AG04449 (cell line): ENCODE measurements around the gene CORO2B.

Source experiments
- CTCF ChIA-PET: fragments of 350-600 bp; formaldehyde crosslinking; extraction: SDS; loops from one replicate; lab custom pipeline; 2021; ENCODE audit warnings: antibody characterized with exemption; lab: Yijun Ruan, JAX
- POLR2A ChIA-PET: fragments of 400-600, 350-600 bp; formaldehyde crosslinking; extraction: SDS; loops from one replicate; lab custom pipeline; 2020; ENCODE audit warnings: antibody characterized with exemption, inconsistent platforms; lab: Yijun Ruan, JAX
- DNase-seq: peaks from one replicate; pipeline ENCODE4 v3.0.0-alpha.2; 2010; ENCODE audit warnings: low read depth, low spot score
- H3K4me3 ChIP-seq: 2 replicates; pipeline ENCODE4 v1.5.1; 2011; ENCODE audit warnings: low read depth, mild to moderate bottlenecking, control low read depth, low read length
- CTCF ChIP-seq: IDR thresholded peaks from one replicate; pipeline ENCODE4 v1.5.1; 2011; ENCODE audit warnings: mild to moderate bottlenecking, moderate library complexity, low read length, control low read depth, inconsistent platforms; ENCODE audit not compliant: insufficient read depth; ENCODE audit errors: missing control alignments

The CORO2B gene

DNA sequence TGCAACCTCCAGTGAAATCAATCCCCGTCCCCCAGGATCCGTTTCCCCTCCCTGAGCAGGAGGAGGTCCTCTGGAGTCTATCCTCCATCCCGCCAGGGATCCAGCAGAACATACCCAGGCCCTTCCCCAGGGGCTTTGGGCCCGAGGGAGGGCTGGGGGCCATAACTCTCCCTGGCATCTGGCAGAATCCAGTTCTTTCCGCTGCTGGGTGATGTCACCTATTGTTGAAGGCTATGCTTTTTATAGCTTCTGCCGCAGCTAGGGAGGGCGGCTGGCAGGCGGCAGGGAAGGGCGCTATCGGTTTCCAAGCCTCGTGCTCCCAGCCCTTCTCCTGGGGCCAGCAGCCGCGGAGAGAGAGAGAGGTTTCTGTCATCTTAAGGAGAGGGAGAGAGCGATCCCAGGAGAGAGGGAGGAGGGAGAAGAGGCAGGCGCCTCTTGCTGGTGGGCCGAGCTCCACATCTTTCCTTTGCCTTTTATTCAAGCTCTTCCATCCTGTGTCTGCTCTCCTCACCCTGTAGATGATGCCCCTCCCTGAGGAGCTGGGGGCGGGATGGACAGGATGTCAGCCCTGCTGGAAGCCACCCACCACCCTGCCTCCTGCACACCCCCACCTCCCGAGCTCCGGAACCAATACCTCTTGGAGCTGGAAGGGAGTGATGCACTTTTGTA lies 121.8 kb downstream of the CORO2B start:
- POLR2A ChIA-PET, result interaction anchor here (0.7 kb wide), 1 partner anchor 9 kb away, joined by 3 read pairs; no protein-coding TSS in a partner anchor
- peak overlapping the region; percentile 30 for H3K4me3 ChIP-seq
- CTCF ChIA-PET, result interaction anchor here (0.8 to 2.8 kb wide), 5 partner anchors 26 to 394 kb away, joined by 3 to 13 read pairs (median 5); no protein-coding TSS in a partner anchor
- DNase-seq, result no peak
- no peak for TF ChIP-seq CTCF

DNA sequence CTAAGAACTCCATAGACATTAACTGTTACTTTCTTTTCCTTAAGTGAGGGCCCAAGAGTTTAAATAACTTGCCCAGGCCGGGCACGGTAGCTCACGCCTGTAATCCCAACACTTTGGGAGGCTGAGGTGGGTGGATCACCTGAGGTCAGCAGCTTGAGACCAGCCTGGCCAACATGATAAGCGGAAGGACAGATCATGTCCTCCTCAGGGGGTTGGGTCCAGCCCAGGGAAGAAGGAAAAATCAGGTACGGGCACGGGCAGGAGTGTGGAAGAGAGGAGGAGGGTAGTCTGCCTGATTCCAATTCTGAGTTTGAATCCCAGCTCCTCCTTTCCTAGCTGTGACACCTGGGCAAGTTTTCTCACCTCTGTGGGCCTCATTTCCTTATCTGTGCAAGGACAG lies 123.1 kb downstream of the CORO2B start:
- TF ChIP-seq CTCF, result no peak
- no peak for DNase-seq
- ChIA-PET POLR2A (no interaction called here), CTCF (interaction anchor here (0.7 to 2.8 kb wide), 4 partner anchors 12 to 174 kb away, joined by 3 to 13 read pairs (median 6); no protein-coding TSS in a partner anchor)
- H3K4me3 ChIP-seq, result no peak overlapping the region

- no peak for DNase-seq
- no peak for TF ChIP-seq CTCF
- CTCF ChIA-PET, result interaction anchor here (0.8 to 1.7 kb wide), 6 partner anchors 21 to 171 kb away, joined by 3 to 5 read pairs (median 4); no protein-coding TSS in a partner anchor
- no peak overlapping the region for H3K4me3 ChIP-seq
- POLR2A ChIA-PET, result no interaction called here
These were observed 125.8 kb downstream of the CORO2B start for GRCh38 chr15:68704496-68705021.

- ChIA-PET CTCF (no interaction called here), POLR2A (interaction anchor here (0.6 kb wide), 1 partner anchor 263 kb away, joined by 3 read pairs; no protein-coding TSS in a partner anchor)
- no peak for DNase-seq
- H3K4me3 ChIP-seq, result no peak overlapping the region
- TF ChIP-seq CTCF, result no peak
These were observed 127.5 kb downstream of the CORO2B start for GRCh38 chr15:68706256-68706655.

DNA sequence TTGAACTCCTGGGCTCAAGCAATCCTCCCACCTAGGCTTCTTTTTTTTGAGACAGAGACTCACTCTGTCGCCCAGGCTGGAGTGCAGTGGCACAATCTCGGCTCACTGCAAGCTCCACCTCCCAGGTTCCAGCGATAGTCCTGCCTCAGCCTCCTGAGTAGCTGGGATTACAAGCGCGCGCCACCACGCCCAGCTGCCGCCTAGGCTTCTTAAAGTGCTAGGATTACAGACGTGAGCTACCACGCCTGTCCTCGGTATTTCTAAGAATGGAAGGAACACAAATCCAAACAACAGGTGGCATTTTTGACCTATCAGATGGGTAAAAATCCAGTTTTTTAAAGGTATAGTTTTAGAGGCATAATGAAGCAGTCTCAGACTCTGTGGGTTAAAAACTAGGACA lies 128.1 kb downstream of the CORO2B start:
- no peak overlapping the region for H3K4me3 ChIP-seq
- no peak for TF ChIP-seq CTCF
- no peak for DNase-seq
- ChIA-PET CTCF (no interaction called here), POLR2A (interaction anchor here (0.6 kb wide), 1 partner anchor 262 kb away, joined by 3 read pairs; no protein-coding TSS in a partner anchor)

DNA sequence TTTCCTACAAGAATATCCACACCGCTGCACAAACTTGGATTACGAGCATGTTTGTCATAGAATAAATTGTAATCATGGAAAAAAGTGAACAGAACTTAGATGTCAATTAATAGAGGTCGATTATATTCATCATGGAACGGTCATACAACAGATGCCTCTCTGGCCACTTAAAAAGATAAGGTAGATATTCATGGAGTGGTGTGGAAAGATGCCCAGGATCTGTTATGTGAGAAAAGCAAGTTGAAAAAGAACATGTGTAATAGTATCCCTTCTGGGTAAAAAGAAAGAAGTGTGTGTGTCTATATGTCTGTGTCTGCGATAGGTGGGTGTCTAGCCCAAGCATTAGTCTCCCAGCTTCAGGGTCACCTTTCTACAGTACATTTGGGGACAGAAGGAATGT lies 128.6 kb downstream of the CORO2B start:
- no peak for DNase-seq
- no peak for TF ChIP-seq CTCF
- CTCF ChIA-PET, result no interaction called here
- H3K4me3 ChIP-seq, result no peak overlapping the region
- POLR2A ChIA-PET, result no interaction called here
